Mucosa of rectum (tissue), 2 donors: Measurements from ENCODE around the gene LCNL1.

Experiments
- H3K27ac ChIP-seq, 2 donors: one replicate each; pipeline ENCODE4 v1.7.0; 2013; ENCODE audit warnings: inconsistent platforms in 2 of 2, low read depth in 2 of 2, low read length in 2 of 2
- H3K27me3 ChIP-seq, 2 donors: one replicate each; pipeline ENCODE4 v1.7.0; 2013; ENCODE audit warnings: low read length in 2 of 2; ENCODE audit not compliant: control insufficient read depth in 2 of 2, insufficient read depth in 2 of 2
- H3K36me3 ChIP-seq, 2 donors: one replicate each; pipeline ENCODE4 v1.7.0; 2013; ENCODE audit warnings: low read length in 2 of 2; ENCODE audit not compliant: control insufficient read depth in 2 of 2, insufficient read depth in 2 of 2
- H3K4me1 ChIP-seq, 2 donors: one replicate each; pipeline ENCODE4 v1.7.0; 2013; ENCODE audit warnings: low read length in 2 of 2, mild to moderate bottlenecking in 1 of 2; ENCODE audit not compliant: control insufficient read depth in 2 of 2, insufficient read depth in 2 of 2
- H3K4me3 ChIP-seq, 2 donors: one replicate each; pipeline ENCODE4 v1.7.0; 2013; ENCODE audit warnings: low read length in 2 of 2
- H3K9ac ChIP-seq, 2 donors: one replicate each; pipeline ENCODE4 v1.7.0; 2013; ENCODE audit warnings: low read length in 2 of 2, low read depth in 1 of 2, mild to moderate bottlenecking in 1 of 2
- H3K9me3 ChIP-seq, 2 donors: one replicate each; pipeline ENCODE4 v1.7.0; 2013; ENCODE audit warnings: low read length in 2 of 2; ENCODE audit not compliant: control insufficient read depth in 2 of 2
- donor health status: healthy.
- donor health status: Normal muscosa, but diverticular disease.

LCNL1 gene

DNA sequence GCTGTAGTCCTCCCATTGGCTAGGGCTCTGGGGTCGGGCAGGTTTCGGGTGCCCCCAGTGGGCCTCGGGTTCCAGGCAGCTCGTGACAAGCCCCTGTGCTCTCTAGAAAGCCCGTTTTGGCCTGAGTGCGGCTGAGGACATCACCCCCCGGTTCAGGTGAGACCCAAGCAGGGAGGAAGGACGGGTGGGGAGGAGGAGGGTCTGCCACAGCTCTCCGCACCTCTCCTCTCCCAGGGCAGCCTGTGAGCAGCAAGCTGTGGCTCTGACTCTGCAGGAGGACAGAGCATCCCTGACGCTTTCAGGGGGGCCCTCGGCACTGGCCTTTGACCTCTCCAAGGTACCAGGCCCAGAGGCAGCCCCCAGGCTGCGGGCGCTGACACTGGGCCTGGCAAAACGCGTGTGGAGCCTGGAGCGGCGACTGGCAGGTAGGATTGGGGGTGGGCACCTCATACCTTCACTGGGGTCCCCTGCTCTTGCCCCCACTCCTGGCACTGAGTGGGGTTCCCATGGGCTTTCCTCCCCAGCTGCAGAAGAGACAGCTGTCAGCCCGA, 10.1 kb downstream of the LCNL1 start:
- H3K27ac ChIP-seq, result peak overlapping the region; percentile 89 to 92
- H3K4me1 ChIP-seq, result peaks cover 25 to 29% of the 10 kb centered on the region in 2 donors
- H3K9ac ChIP-seq, result peak overlapping the region; percentile 29 to 61
- no peaks in the 10 kb centered on the region for H3K36me3 ChIP-seq
- H3K4me3 ChIP-seq, result peak overlapping the region; percentile 66 to 82
- no peaks in the 10 kb centered on the region for H3K27me3 ChIP-seq
- no peaks in the 10 kb centered on the region for H3K9me3 ChIP-seq

DNA sequence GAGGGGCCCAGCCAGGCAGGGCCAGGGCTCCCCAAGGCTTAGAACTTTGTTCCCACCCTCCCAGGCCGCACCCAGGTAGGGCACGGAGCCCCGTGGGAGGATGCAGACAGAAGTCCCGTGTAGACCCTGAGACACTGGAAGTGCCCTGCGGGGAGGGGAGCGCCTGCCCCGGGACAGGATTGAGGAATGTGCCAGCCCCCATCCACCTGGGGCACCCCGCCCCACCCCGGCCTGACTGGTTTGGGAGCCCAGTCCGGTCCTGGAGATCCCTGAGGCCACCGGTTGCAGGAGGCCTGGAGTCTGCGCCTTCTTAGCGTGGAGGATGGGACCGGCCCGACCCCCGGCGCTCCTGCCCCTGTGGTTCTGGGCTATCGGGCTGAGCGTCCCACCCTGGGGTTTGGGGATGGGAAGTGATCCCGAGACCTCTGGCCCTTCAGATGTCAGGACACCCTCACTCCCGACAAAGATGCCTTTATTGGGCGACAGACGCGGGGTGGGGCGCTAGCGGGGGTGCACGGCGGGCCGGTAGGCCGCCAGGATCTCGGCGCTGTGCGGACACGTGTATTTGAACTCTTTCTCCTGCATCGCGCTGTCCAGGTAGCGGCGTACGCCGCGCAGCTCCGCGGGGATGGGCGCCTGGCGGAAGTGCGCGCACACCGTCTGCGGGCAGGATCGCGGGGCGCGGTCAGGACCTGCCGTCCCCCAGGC, 11.5 kb downstream of the LCNL1 start:
- H3K4me1 ChIP-seq, result peaks cover 30 to 31% of the 10 kb centered on the region in 2 donors
- no peak overlapping the region for H3K4me3 ChIP-seq
- no peak overlapping the region for H3K9ac ChIP-seq
- no peak overlapping the region for H3K27ac ChIP-seq
- H3K27me3 ChIP-seq, result no peaks in the 10 kb centered on the region
- no peaks in the 10 kb centered on the region for H3K9me3 ChIP-seq
- no peaks in the 10 kb centered on the region for H3K36me3 ChIP-seq

DNA sequence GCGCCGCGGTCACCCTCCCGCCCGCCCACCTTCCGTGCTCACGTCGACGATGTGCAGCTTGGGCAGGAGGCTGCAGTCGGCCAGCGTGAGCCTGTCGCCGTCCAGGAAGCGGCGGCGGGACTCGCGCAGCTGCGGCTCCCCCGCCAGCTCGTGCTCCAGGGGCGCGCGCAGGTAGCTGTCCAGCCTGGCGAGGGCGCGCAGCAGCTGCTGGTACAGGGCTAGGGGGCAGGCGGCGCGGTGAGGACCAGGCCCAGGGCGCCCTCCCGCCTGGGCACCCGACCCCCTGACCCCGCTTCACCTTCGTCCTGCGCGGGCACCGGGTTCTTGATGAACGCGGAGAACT, 12.1 kb downstream of the LCNL1 start:
- Histone ChIP-seq H3K27me3 (no peaks in the 10 kb centered on the region), H3K9me3 (no peaks in the 10 kb centered on the region), H3K4me1 (peaks cover 30 to 31% of the 10 kb centered on the region in 2 donors), H3K9ac (no peak overlapping the region), H3K4me3 (no peak overlapping the region), H3K36me3 (no peaks in the 10 kb centered on the region), H3K27ac (no peak overlapping the region)

DNA sequence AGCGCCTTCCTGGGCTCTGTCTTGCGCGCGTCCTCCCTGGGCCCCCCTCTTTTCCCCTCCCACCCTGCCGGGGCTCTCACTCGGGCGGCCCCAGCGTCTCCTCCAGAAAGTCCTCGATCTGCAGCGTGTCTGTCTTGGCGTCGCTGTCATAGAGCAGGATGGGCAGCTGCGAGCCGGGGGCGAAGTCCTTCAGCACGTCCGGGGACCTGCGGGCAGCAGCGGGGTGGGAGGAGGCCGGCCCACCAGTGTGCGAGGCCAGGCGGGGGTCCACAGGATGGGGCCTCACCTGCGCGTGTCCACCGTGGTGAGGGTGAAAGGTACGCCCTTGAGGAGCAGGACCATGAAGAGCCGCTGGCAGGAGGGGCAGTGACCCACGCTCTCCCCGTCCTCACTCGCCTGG, 12.6 kb downstream of the LCNL1 start:
- no peaks in the 10 kb centered on the region for H3K27me3 ChIP-seq
- no peak overlapping the region for H3K9ac ChIP-seq
- H3K4me3 ChIP-seq, result no peak overlapping the region
- H3K9me3 ChIP-seq, result no peaks in the 10 kb centered on the region
- H3K4me1 ChIP-seq, result peaks cover 30 to 31% of the 10 kb centered on the region in 2 donors
- H3K36me3 ChIP-seq, result no peaks in the 10 kb centered on the region
- no peak overlapping the region for H3K27ac ChIP-seq

DNA sequence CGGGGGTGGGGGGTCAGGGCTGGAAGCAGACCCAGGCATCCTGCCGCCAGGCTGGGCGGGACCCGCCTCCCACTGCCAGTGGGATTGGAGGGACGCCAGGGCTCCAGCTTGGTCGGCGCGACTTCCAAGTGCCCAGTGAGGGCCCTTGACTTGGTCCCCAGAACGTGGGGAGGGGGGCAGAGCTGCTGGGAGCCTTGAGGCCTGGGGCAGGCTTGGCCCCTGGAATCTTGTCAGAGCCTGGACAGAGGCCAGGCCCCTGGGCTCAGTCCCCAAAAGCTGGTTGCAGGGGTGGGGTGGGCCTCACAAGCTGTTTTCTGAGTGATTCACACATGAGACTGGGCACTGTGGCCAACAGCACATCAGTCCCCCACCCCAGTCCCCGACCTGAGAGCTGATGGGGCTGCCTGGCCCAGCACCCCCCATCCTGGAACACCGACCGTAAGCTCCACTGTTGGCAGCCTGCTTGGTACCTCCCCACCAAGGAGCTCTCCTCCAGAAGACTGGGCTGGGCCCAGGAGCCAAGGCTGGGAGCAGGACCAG, 13.0 kb downstream of the LCNL1 start:
- H3K4me3 ChIP-seq, result peak overlapping the region in 1 of 2 donors; percentile 66
- H3K27ac ChIP-seq, result peak overlapping the region; percentile 32 to 48
- H3K27me3 ChIP-seq, result no peaks in the 10 kb centered on the region

DNA sequence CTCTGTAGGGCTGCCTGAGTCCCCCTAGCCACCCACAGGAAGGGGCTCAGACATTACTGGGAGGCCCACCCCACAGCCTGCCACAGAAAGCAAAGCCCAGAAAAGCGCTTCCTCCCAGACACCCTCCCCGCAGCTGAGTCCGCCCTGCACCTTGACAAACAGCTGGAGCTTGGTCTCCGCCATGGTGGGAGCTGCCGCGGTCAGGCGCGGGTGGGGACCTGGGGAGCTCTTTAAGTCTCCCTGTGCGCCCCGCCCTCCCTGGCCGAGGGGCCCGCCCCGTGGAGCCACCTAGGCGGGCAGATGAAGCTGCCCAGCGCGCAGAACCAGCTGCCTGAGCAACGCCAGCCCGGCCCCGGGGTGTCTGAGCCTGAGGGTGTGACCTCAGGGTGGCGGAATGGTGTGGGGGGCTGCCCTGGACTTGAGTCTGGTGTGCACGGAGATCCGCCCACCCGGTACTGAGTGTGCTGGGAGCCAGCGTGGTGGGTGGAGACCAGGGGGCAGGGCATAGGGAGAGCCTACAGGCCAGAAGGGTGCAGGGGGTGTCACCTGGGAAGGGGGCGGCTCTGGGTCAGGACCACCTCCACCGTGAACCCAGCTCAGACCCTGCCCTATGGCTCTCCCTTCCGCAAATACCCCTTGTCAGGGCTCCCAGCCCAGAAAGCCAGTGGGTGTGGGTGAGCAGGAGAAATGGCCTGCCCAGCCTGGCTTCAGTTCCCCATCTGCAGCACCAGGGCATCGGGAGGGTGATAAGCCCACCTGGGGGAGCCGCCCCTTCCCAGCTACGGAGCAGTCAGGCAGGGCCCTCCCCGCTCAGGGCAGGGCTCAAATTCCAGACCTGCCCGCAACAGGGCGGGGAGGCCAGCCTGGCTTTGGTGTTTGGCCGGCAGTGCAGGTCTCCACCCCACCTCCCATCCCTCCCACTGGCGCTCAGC, 13.8 kb downstream of the LCNL1 start, which contains the start of gene CLIC3:
Gene CLIC3 (minus strand): TSS at position 208 of the 932 bp plus-strand sequence. CDS start 25 bp downstream, at position 183.
- peak within 1 kb of the TSS; percentile 47 for H3K9ac ChIP-seq
- H3K36me3 ChIP-seq, result no peaks in the 10 kb centered on the region
- peak within 1 kb of the TSS; percentile 43 to 48 for H3K27ac ChIP-seq
- H3K9me3 ChIP-seq, result no peaks in the 10 kb centered on the region
- peak within 1 kb of the TSS; percentile 48 to 66 for H3K4me3 ChIP-seq
- H3K27me3 ChIP-seq, result no peaks in the 10 kb centered on the region
- H3K4me1 ChIP-seq, result peaks cover 30 to 31% of the 10 kb centered on the region in 2 donors

More for the DNA sequence above, 13.0 kb downstream of the LCNL1 start:
- H3K9me3 ChIP-seq, result no peaks in the 10 kb centered on the region
- H3K36me3 ChIP-seq, result no peaks in the 10 kb centered on the region
- H3K4me1 ChIP-seq, result peaks cover 30 to 31% of the 10 kb centered on the region in 2 donors
- no peak overlapping the region for H3K9ac ChIP-seq

DNA sequence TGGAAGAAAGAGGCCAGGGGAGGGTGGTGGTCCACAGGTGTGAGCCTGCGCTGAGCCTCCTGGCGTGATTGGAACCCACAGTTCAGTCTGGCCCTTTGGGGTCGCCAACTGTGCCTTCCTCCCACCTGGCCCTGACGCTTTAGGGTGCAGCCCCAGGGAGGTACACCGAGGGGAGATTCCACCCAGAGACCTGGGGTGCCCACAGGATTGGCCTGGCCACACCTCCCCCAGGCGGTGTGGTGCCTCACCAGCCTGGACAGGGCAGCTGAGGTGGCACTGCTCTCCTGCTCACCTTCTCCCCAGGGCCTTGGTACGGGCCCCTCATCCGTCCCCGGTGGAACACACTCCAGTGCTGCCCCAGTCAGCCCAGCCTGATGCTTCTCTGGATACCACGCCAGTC, 14.6 kb downstream of the LCNL1 start:
- Histone ChIP-seq H3K27me3 (peaks cover 0 to 3% of the 10 kb centered on the region in 2 donors), H3K4me1 (peaks cover 30 to 31% of the 10 kb centered on the region in 2 donors), H3K36me3 (no peaks in the 10 kb centered on the region), H3K9me3 (no peaks in the 10 kb centered on the region), H3K9ac (peak overlapping the region in 1 of 2 donors; percentile 47), H3K27ac (peak overlapping the region in 1 of 2 donors; percentile 43), H3K4me3 (peak overlapping the region in 1 of 2 donors; percentile 30)

DNA sequence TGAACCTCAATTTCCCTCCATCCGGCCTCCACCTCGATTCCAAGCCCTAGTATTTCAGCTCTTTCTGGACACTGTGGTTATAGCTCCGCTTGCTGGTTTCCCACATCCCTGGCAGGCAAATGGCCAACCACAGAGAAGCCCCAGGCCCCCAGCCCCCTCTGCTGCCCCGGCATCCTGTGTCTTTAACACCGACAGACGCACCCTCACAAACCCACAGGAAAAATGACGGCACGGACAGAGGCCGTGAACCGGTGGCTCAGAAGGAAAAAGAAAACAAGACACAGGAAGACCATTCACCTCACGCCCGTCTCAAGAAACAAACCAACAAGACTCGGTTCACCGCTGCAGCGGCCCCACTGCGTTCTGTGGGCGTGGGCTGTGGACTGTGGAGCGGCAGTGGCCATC, 15.0 kb downstream of the LCNL1 start:
- H3K9ac ChIP-seq, result no peak overlapping the region
- H3K4me3 ChIP-seq, result no peak overlapping the region
- H3K9me3 ChIP-seq, result no peaks in the 10 kb centered on the region
- peaks cover 0 to 3% of the 10 kb centered on the region in 2 donors for H3K27me3 ChIP-seq
- peaks cover 27 to 28% of the 10 kb centered on the region in 2 donors for H3K4me1 ChIP-seq
- H3K36me3 ChIP-seq, result no peaks in the 10 kb centered on the region
- peak overlapping the region in 1 of 2 donors; percentile 23 for H3K27ac ChIP-seq

DNA sequence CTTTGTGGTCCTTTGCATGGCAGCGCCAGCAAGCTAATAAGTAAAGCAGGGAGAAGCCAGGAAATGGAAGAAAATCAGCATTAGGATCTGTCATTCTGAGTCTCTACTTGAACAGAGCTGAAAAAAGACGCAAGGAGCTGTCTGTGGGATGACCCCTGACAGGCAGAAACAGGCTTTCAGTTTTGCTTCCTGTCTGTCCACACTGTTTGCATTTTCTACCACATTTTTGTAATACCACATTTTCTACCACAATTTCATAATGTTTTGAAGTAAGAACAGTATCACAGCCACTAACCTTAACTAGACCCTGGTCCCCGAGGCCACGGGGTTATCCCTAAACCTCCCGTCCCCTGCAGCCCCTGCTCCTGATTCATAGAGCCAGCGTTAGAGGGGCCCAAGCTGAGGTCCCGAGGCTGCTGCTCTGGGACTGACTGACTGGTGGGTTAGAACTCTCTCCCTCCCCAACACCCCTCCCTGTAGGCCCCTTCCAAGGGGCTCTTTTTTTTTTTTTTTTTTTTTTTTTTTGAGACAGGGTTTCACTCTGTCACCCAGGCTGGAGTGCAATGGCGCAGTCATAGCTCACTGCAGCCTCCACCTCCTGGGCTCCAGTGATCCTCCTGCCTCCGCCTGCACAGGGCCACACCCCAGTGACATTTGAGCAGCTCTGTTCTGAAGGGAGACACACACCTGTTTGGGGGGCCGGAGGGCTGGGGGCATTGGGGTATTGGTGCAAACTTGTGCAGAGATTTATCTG, 17.6 kb downstream of the LCNL1 start:
- Histone ChIP-seq H3K9me3 (no peaks in the 10 kb centered on the region), H3K4me3 (peak overlapping the region in 1 of 2 donors; percentile 31), H3K9ac (no peak overlapping the region), H3K27me3 (peaks cover 0 to 3% of the 10 kb centered on the region in 2 donors), H3K4me1 (peaks cover 20 to 24% of the 10 kb centered on the region in 2 donors), H3K36me3 (no peaks in the 10 kb centered on the region), H3K27ac (peak overlapping the region in 1 of 2 donors; percentile 65)
